Lower lobe of right lung (tissue), 2 donors: ENCODE data around the gene OSR1. TPM values are rescaled to one million over a fixed set of nuclear protein-coding genes. Genes with fewer than 3 reads are reported as not detected.
A peak's percentile ranks its signal among the peaks of the same experiment; 100 is the strongest.

Experiments
- ATAC-seq, 2 donors: fragments of 200-7000 bp; cut with Tn5 transposase; one replicate each; pipeline ENCODE4 v1.9.1; 2020 to 2022; ENCODE audit warnings: mild to moderate bottlenecking in 2 of 2, moderate library complexity in 2 of 2
- DNase-seq: peaks from one replicate; pipeline ENCODE4 v3.0.0-alpha.2; 2020
- H3K27ac ChIP-seq: fragments of 200-600 bp; one replicate; pipeline ENCODE4 v1.8.0; 2022
- H3K27me3 ChIP-seq: fragments of 200-600 bp; one replicate; pipeline ENCODE4 v1.8.0; 2022; ENCODE audit warnings: low read depth
- H3K36me3 ChIP-seq: fragments of 200-600 bp; one replicate; pipeline ENCODE4 v1.8.0; 2022; ENCODE audit warnings: mild to moderate bottlenecking
- H3K4me1 ChIP-seq: fragments of 200-600 bp; one replicate; pipeline ENCODE4 v1.8.0; 2022
- H3K4me3 ChIP-seq: fragments of 200-600 bp; one replicate; pipeline ENCODE4 v1.8.0; 2022; ENCODE audit warnings: mild to moderate bottlenecking
- H3K9me3 ChIP-seq: fragments of 200-600 bp; one replicate; pipeline ENCODE4 v1.8.0; 2022
- CTCF ChIP-seq: fragments of 200-600 bp; IDR thresholded peaks from one replicate; pipeline ENCODE4 v1.8.0; 2022; ENCODE audit warnings: antibody characterized with exemption, mild to moderate bottlenecking
- intact Hi-C: fragments of 100-400 bp; cut with DNase I; formaldehyde crosslinking; loops from one replicate; pipeline ENCODE4 v1.11.0; 2022
- total RNA-seq: library from RNA; stranded (reverse); fragmentation: NEBNext Ultra II Directional; extraction: Animal tissue kit (Norgen Biotek cat#: 25700); gene quantifications from one replicate; pipeline ENCODE4 v1.2.1, GENCODE V29; 2021
- donor health status: DM: no; HTN: yes; CAD: no; lungs with severe emphysema.

The OSR1 gene
- total RNA-seq, 1 donor from 2014 or later, result 15.5 TPM

GRCh38 chr2:19359456-19359855 is 1.0 kb upstream of the OSR1 start:
- no peak for DNase-seq
- no peak for ATAC-seq
- intact Hi-C loops, result no loop called here
- Histone ChIP-seq H3K4me3 (no peak overlapping the region), H3K27me3 (peaks cover 73% of the 10 kb centered on the region), H3K27ac (no peak overlapping the region), H3K9me3 (no peaks in the 10 kb centered on the region), H3K36me3 (no peaks in the 10 kb centered on the region), H3K4me1 (peaks cover 36% of the 10 kb centered on the region)
- TF ChIP-seq CTCF, result no peak

GRCh38 chr2:19359021-19359357 is 566 bp upstream of the OSR1 start:
- DNase-seq, result no peak
- TF ChIP-seq CTCF, result no peak
- H3K4me1 ChIP-seq, result peaks cover 36% of the 10 kb centered on the region
- H3K27ac ChIP-seq, result peak overlapping the region; percentile 9
- peak overlapping the region; percentile 67 for H3K4me3 ChIP-seq
- no peaks in the 10 kb centered on the region for H3K9me3 ChIP-seq
- intact Hi-C loops, result no loop called here
- H3K36me3 ChIP-seq, result no peaks in the 10 kb centered on the region
- peaks cover 74% of the 10 kb centered on the region for H3K27me3 ChIP-seq
- no peak for ATAC-seq

GRCh38 chr2:19357402-19358241 is 801 bp downstream of the OSR1 start:
- peaks cover 87% of the 10 kb centered on the region for H3K27me3 ChIP-seq
- peak overlapping the region; percentile 67 for H3K4me3 ChIP-seq
- no peaks in the 10 kb centered on the region for H3K36me3 ChIP-seq
- ATAC-seq (peak; percentile 30 to 31), DNase-seq (no peak)
- H3K4me1 ChIP-seq, result peaks cover 29% of the 10 kb centered on the region
- peak overlapping the region; percentile 77 for H3K27ac ChIP-seq
- no peaks in the 10 kb centered on the region for H3K9me3 ChIP-seq
- intact Hi-C loops, result no loop called here
- no peak for TF ChIP-seq CTCF

GRCh38 chr2:19356545-19357401 is 1.6 kb downstream of the OSR1 start:
- ATAC-seq, result no peak

More at GRCh38 chr2:19356545-19357401, 1.6 kb downstream of the OSR1 start:
- Histone ChIP-seq H3K4me3 (peak overlapping the region; percentile 67), H3K4me1 (peaks cover 38% of the 10 kb centered on the region), H3K27me3 (peaks cover 96% of the 10 kb centered on the region), H3K36me3 (peaks cover 4% of the 10 kb centered on the region), H3K27ac (peak overlapping the region; percentile 77), H3K9me3 (no peaks in the 10 kb centered on the region)
- intact Hi-C loops, result no loop called here
- no peak for TF ChIP-seq CTCF
- DNase-seq, result no peak
